GM19023 (cell line): Measurements from ENCODE around the gene PRRT3.
"Not testable (repeated sequence)": the region's sequence is repeated elsewhere in the genome, so short reads cannot be mapped to it uniquely, and the experiment has no call there.

ENCODE experiments used
- ATAC-seq: cut with Tn5 transposase; IDR thresholded peaks from one replicate; pipeline ENCODE4 v1.9.1; 2021; ENCODE audit warnings: mild to moderate bottlenecking, moderate library complexity; ENCODE audit not compliant: unreplicated experiment

PRRT3 gene

DNA sequence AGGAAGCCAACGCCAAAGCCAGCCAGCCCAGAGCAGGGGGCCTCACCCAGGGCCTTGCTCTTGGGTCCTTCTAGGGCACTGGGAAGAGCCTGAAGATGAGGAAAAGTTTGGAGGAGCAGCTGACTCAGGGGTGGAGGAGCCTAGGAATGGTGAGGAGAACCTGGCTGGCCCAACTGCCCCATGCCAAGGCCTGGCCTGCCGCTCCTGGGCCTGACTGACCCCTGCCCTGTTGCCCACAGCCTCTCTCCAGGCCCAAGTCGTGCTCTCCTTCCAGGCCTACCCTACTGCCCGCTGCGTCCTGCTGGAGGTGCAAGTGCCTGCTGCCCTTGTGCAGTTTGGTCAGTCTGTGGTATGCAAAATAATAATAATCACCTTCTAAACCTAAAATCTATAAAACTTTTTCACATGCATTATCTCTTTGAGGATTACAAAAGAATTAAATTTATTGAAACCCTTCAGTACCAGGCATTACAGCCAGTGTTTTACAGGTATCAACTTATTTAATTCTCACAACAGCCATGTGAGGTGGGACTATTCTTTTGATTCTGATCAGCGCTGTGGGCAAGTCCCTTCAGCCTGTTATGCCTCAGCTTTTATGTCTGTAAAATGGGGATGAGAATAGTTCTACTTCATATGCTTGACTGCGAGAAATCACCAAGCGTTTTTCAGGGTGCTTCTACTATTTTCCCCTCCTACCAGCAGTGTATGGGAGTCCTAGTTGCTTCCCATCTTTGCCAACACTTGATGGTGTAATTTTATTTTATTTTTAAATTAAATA is 33.8 kb downstream of the PRRT3 start:
- ATAC-seq: no peak

- no peak for ATAC-seq
These were observed 34.4 kb downstream of the PRRT3 start for GRCh38 chr3:9917820-9918219.

- no peak for ATAC-seq
These were observed 35.2 kb downstream of the PRRT3 start, which contains the start of gene IL17RC for GRCh38 chr3:9916734-9917680. TSS of gene IL17RC (plus strand) at chr3:9917098. CDS start at chr3:9917316, 218 bp downstream.

DNA sequence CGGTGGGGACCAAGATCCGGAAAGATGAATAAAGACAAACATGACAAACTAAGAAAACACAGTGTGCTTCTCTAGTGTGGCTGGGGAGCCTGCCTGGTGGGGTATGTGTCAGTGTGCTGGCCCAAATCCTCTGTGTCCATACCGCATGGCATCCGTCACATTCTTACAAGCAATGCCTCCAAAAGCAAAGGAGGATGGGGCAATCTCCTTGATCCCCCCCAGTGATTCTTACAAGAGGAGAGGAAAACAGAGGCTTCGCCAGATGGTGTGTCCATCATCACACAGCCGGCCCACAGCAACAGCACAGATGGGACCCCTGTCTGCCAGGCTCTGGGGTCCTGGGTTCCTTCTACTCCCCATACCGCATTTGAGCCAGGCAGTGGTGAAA is 35.9 kb downstream of the PRRT3 start:
- no peak for ATAC-seq

GRCh38 chr3:9915254-9916141 is 36.7 kb downstream of the PRRT3 start:
- ATAC-seq: peak; percentile 43

- no peak for ATAC-seq
These were observed 37.5 kb downstream of the PRRT3 start for GRCh38 chr3:9914559-9915253.

DNA sequence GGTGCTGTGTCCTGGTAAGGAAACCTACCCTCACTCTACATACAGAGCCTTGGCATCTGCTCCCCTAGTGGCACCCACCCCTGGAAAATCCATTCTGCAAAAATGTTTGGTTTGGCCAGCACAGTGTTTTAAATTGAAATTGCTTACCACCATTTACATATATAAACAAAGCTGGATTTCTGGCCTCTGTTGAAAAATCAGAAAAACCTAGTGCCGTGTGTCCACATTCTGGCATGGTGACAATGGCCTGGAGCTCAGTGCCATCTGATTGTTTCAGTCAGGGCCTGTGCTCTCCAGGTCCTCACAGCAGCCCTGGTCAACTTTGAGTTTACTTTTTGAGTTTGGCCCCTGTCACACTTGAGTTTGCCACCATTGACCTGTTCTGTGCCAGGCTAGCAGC is 38.2 kb downstream of the PRRT3 start:
- ATAC-seq: no peak

DNA sequence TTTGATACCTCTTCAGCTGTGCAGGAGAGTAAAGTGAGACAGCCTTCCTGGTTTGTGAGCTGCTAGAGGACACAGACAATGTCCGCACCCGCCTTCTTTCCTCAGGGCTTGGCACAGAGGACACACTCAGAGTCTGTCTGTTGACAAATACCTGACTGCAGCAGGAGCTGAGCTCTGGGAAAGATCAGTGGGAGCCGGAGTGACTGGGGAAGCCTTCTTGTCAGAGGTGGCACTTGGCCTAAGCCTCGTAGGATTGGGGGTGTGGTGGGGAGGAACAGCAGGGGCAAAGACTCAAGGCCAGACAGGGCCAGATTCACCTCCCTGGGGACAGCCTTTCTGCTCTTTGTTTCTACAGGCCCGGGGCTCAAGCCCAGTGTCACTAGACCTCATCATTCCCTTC is 38.6 kb downstream of the PRRT3 start:
- ATAC-seq: no peak

GRCh38 chr3:9912294-9912935 is 39.8 kb downstream of the PRRT3 start:
- no peak for ATAC-seq

- no peak for ATAC-seq
These were observed 40.3 kb downstream of the PRRT3 start for GRCh38 chr3:9911863-9912262.

DNA sequence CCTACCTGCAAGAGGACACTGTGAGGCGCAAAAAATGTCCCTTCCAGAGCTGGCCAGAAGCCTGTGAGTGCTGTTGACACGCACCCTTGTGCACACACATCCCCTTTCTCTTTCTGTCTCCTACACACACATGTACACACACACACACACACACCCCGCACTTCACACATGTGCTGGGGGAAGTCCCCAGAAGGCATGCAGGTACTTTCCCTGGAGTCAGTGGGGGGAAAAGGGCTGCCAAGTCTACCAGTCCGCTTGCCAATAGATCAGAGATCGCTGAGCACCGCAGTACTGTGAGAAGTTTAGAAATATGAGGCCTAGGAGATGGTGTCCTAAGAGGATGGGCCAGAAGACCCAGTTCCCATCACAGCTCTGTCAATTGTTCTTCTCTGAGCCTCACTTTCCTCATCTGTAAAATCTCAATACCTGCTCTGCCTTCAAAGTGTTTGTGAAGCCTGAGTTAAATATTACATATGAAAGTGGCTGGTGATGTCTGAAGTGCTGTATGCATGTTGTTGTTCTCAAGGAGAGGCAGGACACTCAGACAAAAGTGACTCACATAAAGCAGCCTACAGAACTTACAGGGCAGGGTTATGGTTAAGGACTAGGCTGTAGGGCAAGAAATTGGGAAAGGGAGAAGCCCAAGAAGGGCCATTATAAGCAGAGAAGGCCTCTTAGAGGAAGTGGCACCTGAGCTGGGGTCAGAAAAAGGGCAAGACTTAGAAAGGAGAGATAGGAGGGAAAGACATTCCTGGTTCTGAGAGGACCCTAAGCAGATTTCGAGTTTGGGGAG is 42.8 kb downstream of the PRRT3 start:
- ATAC-seq: no peak

GRCh38 chr3:9908286-9908685 is 43.9 kb downstream of the PRRT3 start:
- no peak for ATAC-seq

- no peak for ATAC-seq
These were observed 45.7 kb downstream of the PRRT3 start for GRCh38 chr3:9906480-9906879.

GRCh38 chr3:9903904-9904303 is 48.3 kb downstream of the PRRT3 start:
- ATAC-seq: no peak

DNA sequence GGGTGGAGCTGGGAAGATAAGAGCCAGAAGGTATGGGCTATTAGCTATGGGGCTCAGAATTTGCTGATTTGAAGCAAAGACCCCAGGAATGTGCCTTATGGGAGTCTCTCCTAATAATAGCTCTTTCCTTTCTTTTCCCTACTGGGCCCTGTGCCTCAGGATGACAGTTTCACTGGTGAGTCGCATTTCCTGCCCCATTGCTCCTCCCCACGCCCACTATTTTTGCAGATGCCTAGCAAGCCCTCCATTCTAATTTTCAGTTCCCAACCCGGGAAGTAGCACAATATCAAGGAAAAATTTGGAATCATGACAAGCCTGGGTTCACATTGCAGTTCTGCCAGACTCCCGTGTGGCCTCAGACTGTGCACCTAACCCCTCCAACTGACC is 49.0 kb downstream of the PRRT3 start:
- no peak for ATAC-seq

DNA sequence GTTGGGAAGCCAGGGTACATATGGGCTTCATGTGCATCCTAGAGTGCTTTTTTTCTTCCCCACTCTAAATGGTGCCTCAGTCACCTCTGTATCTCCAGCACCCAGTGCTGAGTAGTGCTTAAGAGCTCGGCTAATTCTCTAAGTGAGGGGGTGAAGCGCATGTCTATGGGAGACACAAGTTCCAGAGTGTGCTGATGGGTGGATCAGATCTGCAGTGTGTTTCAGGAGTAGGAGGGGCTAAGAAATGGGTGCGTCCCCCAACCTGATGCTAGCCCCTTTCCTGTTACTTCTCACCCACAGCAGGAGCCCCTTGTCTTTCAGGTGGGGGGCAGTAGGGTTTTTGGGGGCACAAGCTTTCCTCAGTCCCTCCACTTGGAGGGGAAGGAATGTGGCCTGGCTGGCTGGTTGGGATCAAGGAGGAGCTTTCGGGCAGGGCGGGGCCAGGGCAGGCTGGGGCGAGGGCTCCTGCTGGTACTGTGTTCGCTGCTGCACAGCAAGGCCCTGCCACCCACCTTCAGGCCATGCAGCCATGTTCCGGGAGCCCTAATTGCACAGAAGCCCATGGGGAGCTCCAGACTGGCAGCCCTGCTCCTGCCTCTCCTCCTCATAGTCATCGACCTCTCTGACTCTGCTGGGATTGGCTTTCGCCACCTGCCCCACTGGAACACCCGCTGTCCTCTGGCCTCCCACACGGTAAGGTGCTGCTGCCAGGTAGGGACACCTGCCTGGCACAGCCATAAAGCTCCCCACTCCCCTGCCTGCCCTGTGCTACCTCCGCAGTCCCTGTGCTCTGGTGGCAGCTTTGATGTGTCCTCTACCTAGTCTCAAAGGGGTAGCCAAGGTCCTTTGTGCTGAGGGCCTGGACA is 49.6 kb downstream of the PRRT3 start, which contains the start of gene IL17RE:
Gene IL17RE, plus strand, starts transcription at position 477 of the 866 bp plus-strand sequence. Its CDS starts 85 bp downstream, at position 562.
- no peak for ATAC-seq

DNA sequence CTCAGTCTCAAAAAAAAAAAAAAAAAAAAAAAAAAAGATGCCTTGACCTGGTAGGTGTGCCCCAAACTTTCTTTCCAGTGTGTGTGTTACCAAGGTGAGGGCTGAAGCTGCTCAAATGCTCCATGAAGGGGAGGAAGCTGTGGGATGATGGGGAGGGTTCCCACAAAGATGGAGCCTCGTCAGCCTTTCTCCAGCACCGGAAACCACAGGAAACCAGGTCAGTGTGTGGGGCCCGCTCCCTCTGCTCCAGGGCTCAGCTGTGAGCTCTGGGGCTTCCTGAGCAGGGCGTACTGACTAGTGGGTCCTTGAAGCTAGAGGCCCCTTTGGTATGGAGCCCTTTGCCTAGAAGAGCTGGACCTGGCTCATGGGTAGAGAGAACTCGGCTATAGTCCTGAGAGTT is 50.2 kb downstream of the PRRT3 start:
- ATAC-seq: no peak

DNA sequence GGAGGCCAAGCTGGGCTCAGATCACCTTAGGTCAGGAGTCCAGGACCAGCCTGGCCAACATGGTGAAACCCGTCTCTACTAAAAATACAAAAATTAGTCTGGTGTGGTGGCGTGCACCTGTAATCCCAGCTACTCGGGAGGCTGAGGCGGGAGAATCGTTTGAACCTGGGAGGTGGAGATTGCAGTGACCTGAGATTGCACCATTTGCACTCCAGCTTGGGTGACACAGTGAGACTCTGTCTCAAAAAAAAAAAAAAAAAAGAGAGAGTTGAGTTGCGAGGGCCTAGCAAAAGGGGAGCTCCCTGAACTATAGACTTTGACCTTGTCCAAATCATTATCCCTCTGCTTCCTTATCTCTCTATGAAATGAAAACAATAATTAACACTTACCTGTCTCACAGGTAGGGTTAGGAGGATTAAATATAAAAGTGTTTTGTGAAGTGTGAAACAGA is 51.2 kb downstream of the PRRT3 start:
- not testable (repeated sequence) for ATAC-seq
